PFSK-1 (cell line): ENCODE results near the gene ZFAND3.

Experiments used
- FOXP2 ChIP-seq: optimal IDR thresholded peaks from 2 replicates; pipeline ENCODE3; 2011; ENCODE audit warnings: borderline replicate concordance, control low read depth, inconsistent platforms; ENCODE audit not compliant: insufficient read depth; ENCODE audit errors: extremely low read length, extremely low read depth
- POLR2AphosphoS5 ChIP-seq: IDR thresholded peaks from 2 replicates; pipeline ENCODE4 v1.6.1; 2012; ENCODE audit warnings: low read depth, mild to moderate bottlenecking, control low read depth, low read length, moderate library complexity
- REST ChIP-seq, 2 experiments: IDR thresholded peaks; 2 replicates each; pipeline versions ENCODE4 v1.6.1 to v1.8.0; 2011 to 2012; ENCODE audit warnings: low read depth in 2 of 2, low read length in 2 of 2, control low read depth in 1 of 2, inconsistent platforms in 1 of 2, mild to moderate bottlenecking in 1 of 2, moderate library complexity in 1 of 2; ENCODE audit not compliant: insufficient read depth in 1 of 2
- SIN3A ChIP-seq: IDR thresholded peaks from 2 replicates; pipeline ENCODE4 v1.6.1; 2012; ENCODE audit warnings: mild to moderate bottlenecking, low read length, moderate library complexity, borderline replicate concordance; ENCODE audit not compliant: insufficient read depth
- TAF1 ChIP-seq: IDR thresholded peaks from 2 replicates; pipeline ENCODE4 v1.6.1; 2012; ENCODE audit warnings: low read length, control low read depth, borderline replicate concordance; ENCODE audit not compliant: insufficient read depth

ZFAND3 gene

DNA sequence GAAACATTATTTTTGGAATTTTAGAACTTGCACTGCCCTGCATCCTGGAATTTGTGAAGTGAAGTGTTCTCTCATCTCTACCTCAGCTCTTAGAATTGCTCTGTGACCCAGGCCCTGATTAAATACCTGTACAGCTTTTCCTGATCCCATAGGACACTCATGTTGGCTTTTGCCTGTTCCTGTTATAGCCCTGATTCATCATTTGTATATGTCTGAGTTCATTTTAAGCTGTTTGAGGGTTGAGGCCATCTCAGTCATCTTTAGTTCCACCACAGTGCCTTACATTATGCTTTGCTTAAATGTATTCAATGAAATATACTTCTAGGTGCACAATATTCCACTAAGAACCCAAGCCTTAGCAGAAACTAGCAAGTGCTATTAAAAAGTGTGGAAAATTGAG, 26.4 kb downstream of the ZFAND3 start:
- TF ChIP-seq TAF1 (no peak), REST (IDR thresholded peaks at IDR 0.05; ENCODE audit: insufficient read depth in 1 of 2, low read depth in 2 of 2, low read length in 2 of 2) (no peak), POLR2AphosphoS5 (no peak), SIN3A (no peak), FOXP2 (no peak)

DNA sequence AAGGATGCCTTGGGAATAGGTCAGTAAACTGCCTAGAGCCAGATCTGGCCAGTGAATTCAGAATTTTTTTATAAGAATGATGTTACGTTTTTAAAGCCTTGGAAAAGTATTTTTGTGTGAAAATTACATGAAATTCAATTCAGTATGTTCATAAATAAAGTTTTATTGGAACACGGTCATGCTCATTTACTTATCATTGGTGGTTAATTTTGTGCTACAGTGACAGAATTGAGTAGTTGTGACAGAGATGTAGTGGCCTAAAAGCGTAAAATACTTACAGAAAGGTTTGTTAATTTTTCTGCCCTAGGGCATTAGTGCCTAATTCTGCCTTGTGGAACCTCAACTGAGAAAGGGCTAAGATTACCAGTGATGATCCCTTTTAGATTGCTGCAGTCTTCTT, 28.2 kb downstream of the ZFAND3 start:
- TF ChIP-seq FOXP2 (no peak), TAF1 (no peak), SIN3A (no peak), POLR2AphosphoS5 (no peak), REST (IDR thresholded peaks at IDR 0.05; ENCODE audit: insufficient read depth in 1 of 2, low read depth in 2 of 2, low read length in 2 of 2) (no peak)

- TF ChIP-seq POLR2AphosphoS5 (no peak), REST (IDR thresholded peaks at IDR 0.05; ENCODE audit: insufficient read depth in 1 of 2, low read depth in 2 of 2, low read length in 2 of 2) (no peak), TAF1 (no peak), SIN3A (no peak), FOXP2 (no peak)
Measured at GRCh38 chr6:37848371-37848770, 28.8 kb downstream of the ZFAND3 start.

GRCh38 chr6:37850260-37850659, 30.7 kb downstream of the ZFAND3 start:
- TF ChIP-seq SIN3A = no peak
- no peak for TF ChIP-seq POLR2AphosphoS5
- no peak for TF ChIP-seq TAF1
- TF ChIP-seq REST (IDR thresholded peaks at IDR 0.05; ENCODE audit: insufficient read depth in 1 of 2, low read depth in 2 of 2, low read length in 2 of 2) = no peak
- TF ChIP-seq FOXP2 = no peak

DNA sequence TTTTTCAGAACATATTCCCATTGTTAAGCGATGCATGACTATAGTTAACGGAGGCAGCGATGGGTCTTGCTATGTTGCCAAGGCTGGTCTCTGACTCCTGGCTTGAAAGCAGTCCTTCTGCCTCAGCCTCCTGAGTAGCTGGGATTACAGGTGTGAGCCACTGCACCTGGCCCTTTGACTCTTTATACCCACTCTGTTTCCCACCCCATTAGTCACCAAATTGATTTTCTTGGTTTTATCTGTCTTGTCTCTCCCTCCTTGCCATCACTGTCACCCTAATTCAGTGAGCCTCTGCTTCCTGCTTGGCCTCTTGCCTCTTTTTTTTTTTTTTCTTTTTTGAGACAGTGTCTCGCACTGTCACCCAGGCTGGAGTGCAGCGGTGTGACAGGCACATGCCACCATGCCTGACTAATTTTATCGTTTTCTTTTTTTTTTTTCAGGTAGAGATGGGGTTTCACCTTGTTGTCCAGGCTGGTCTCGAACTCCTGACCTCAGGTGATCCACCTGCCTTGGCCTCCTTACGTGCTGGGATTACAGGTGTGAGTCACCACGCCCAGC, 31.3 kb downstream of the ZFAND3 start:
- TF ChIP-seq REST (IDR thresholded peaks at IDR 0.05; ENCODE audit: insufficient read depth in 1 of 2, low read depth in 2 of 2, low read length in 2 of 2) (no peak), FOXP2 (no peak), TAF1 (no peak), SIN3A (no peak), POLR2AphosphoS5 (no peak)
